ENCODE measurements around the gene GSTP1.
"Not testable (repeated sequence)": the region's sequence is repeated elsewhere in the genome, so short reads cannot be mapped to it uniquely, and the experiment has no call there.

Gene GSTP1

GRCh38 chr11:67613960-67614715 is 30.5 kb downstream of the GSTP1 start:
- Histone ChIP-seq H3K4me3 (peak overlapping the region; percentile 73), H3K9me3 (ENCODE audit: low read depth, low read length) (no peaks in the 10 kb centered on the region), H3K9ac (ENCODE audit: insufficient read length) (peak overlapping the region; percentile 55), H3K27ac (peak overlapping the region; percentile 54; the same call in 1 of the 2 replicates), H3K36me3 (ENCODE audit: insufficient read depth, low read length) (peaks cover 24% of the 10 kb centered on the region; the same call in 1 of the 2 replicates)
- TF ChIP-seq POLR2AphosphoS5 (IDR thresholded peaks at IDR 0.05; ENCODE audit: borderline replicate concordance, low read depth, low read length) (peak; percentile 54; the same call in 1 of the 2 replicates), FOXP2 (optimal IDR thresholded peaks at IDR 0.05; ENCODE audit: control extremely low read depth, extremely low read length, insufficient read depth) (no peak)
- no peak for DNase-seq (ENCODE audit: low read depth, low spot score)

GRCh38 chr11:67614730-67615714 is 31.4 kb downstream of the GSTP1 start:
- TF ChIP-seq FOXP2 (optimal IDR thresholded peaks at IDR 0.05; ENCODE audit: control extremely low read depth, extremely low read length, insufficient read depth) (no peak), EZH2 (IDR thresholded peaks at IDR 0.05) (no peak), POLR2AphosphoS5 (IDR thresholded peaks at IDR 0.05; ENCODE audit: borderline replicate concordance, low read depth, low read length) (no peak)
- H3K27ac ChIP-seq: no peak overlapping the region
- no peak overlapping the region for H3K9ac ChIP-seq (ENCODE audit: insufficient read length)
- DNase-seq (ENCODE audit: low read depth, low spot score): no peak
- no peaks in the 10 kb centered on the region for H3K9me3 ChIP-seq (ENCODE audit: low read depth, low read length)
- H3K36me3 ChIP-seq (ENCODE audit: insufficient read depth, low read length): peaks cover 19% of the 10 kb centered on the region; the same call in 1 of the 2 replicates
- no peak overlapping the region for H3K4me3 ChIP-seq

GRCh38 chr11:67615728-67616430 is 32.3 kb downstream of the GSTP1 start:
- H3K27ac ChIP-seq: no peak overlapping the region
- H3K9ac ChIP-seq (ENCODE audit: insufficient read length): no peak overlapping the region
- peaks cover 11% of the 10 kb centered on the region; the same call in 1 of the 2 replicates for H3K36me3 ChIP-seq (ENCODE audit: insufficient read depth, low read length)
- H3K9me3 ChIP-seq (ENCODE audit: low read depth, low read length): no peaks in the 10 kb centered on the region
- no peak overlapping the region for H3K4me3 ChIP-seq
- no peak for DNase-seq (ENCODE audit: low read depth, low spot score)
- TF ChIP-seq POLR2AphosphoS5 (IDR thresholded peaks at IDR 0.05; ENCODE audit: borderline replicate concordance, low read depth, low read length): no peak
- TF ChIP-seq FOXP2 (optimal IDR thresholded peaks at IDR 0.05; ENCODE audit: control extremely low read depth, extremely low read length, insufficient read depth): no peak
- TF ChIP-seq EZH2 (IDR thresholded peaks at IDR 0.05): no peak

DNA sequence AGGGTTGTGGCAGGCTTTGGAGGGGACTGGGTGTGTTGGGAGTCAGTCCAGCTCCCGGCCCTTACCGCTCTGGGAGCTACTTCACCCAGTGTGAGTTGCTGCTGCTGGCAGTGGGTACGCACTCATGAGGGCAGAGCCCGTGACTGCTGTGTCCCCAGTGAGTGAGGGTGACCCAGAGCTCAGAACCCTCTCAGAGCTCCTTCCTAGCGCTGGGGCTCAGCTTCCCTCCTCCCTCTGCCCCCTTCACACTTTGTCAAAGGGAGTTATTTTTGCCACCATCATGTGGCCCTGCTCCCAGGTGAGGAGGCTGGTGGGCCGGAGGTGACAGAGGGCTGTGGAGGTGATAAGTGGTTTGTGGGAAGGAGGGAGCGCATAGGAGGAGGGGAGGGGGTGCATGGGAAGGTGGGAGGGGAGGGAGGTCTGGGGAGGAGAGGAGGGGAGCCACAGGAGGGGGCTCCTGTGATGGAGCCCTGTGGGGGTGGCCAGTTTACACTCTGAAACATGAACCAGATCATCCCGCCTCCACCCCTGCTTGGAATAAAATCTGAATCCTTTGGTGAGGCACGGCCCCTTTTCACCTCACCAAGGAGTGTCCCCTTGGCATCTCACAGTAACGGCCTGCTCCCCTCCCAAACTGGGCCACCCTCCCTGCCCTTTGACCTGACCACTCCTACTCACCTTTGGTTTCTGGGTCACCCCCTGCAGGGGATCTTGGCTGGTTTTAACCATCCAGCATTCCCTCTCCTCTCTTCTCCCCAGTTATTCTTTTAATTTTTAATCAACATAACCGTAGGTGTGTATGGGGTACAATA is 33.0 kb downstream of the GSTP1 start:
- Histone ChIP-seq H3K9ac (ENCODE audit: insufficient read length) (no peak overlapping the region), H3K9me3 (ENCODE audit: low read depth, low read length) (no peaks in the 10 kb centered on the region), H3K36me3 (ENCODE audit: insufficient read depth, low read length) (peaks cover 3% of the 10 kb centered on the region; the same call in 1 of the 2 replicates), H3K27ac (no peak overlapping the region), H3K4me3 (no peak overlapping the region)
- DNase-seq (ENCODE audit: low read depth, low spot score): no peak
- TF ChIP-seq POLR2AphosphoS5 (IDR thresholded peaks at IDR 0.05; ENCODE audit: borderline replicate concordance, low read depth, low read length): no peak
- no peak for TF ChIP-seq EZH2 (IDR thresholded peaks at IDR 0.05)
- TF ChIP-seq FOXP2 (optimal IDR thresholded peaks at IDR 0.05; ENCODE audit: control extremely low read depth, extremely low read length, insufficient read depth): no peak

DNA sequence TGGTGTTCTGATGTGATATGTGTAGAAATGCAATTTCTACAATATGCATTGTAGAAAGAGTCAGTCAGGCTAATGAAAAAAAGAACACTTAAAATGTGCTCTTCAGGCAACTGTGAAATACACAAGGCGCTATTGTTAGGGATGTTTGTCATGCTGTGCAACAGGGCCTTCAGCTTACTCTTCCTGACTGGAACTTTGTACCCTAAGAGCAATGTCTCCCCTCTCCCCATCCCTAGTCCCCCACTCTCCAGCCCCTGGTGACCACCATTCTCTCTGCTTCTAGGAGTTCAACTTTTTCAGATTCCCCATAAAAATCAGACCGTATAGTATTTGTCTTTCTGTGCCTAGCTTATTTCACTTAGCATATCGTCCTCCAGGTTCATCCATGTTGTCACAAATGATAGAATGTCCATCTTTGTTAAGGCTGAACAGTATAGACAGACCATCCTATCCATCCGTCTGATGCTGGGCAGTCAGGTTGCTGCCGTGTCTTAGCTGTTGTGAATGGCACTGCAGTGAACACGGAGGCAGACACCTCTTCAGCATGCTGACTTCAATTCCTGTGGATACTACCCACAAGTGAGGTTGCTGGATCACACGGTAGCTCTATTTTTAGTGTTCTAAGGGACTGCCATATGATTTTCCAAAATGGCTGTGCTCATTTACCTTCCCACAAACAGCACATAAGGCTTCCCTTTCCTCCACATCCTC is 33.8 kb downstream of the GSTP1 start:
- no peak overlapping the region for H3K27ac ChIP-seq

DNA sequence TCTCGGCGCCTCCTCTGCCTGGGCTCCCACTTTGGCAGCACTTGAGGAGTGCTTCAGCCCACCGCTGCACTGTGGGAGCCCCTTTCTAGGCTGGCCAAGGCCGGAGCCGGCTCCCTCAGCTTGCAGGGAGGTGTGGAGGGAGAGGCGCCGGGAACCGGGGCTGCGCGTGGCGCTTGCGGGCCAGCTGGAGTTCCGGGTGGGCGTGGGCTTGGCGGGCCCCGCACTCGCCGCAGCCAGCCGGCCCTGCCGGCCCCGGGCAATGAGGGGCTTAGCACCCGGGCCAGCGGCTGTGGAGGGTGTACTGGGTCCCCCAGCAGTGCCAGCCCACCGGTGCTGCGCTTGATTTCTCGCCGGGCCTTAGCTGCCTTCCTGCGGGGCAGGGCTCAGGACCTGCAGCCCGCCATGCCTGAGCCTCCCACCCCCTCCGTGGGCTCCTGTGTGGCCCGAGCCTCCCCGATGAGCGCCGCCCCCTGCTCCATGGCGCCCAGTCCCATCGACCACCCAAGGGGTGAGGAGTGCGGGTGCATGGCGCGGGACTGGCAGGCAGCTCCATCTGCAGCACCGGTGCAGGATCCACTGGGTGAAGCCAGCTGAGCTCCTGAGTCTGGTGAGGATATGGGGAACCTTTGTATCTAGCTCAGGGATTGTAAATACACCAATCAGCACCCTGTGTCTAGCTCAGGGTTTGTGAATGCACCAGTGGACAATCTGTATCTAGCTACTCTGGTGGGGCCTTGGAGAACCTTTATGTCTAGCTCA is 35.5 kb downstream of the GSTP1 start:
- not testable (repeated sequence) for H3K9ac ChIP-seq (ENCODE audit: insufficient read length); H3K4me3 ChIP-seq; DNase-seq (ENCODE audit: low read depth, low spot score); H3K27ac ChIP-seq; H3K36me3 ChIP-seq (ENCODE audit: insufficient read depth, low read length); H3K9me3 ChIP-seq (ENCODE audit: low read depth, low read length)

More for the DNA sequence above, 33.8 kb downstream of the GSTP1 start:
- H3K36me3 ChIP-seq (ENCODE audit: insufficient read depth, low read length): no peaks in the 10 kb centered on the region; the same call in 1 of the 2 replicates
- no peak for DNase-seq (ENCODE audit: low read depth, low spot score)
- TF ChIP-seq FOXP2 (optimal IDR thresholded peaks at IDR 0.05; ENCODE audit: control extremely low read depth, extremely low read length, insufficient read depth) (no peak), EZH2 (IDR thresholded peaks at IDR 0.05) (no peak), POLR2AphosphoS5 (IDR thresholded peaks at IDR 0.05; ENCODE audit: borderline replicate concordance, low read depth, low read length) (no peak)
- H3K4me3 ChIP-seq: no peak overlapping the region
- no peak overlapping the region for H3K9ac ChIP-seq (ENCODE audit: insufficient read length)
- no peaks in the 10 kb centered on the region for H3K9me3 ChIP-seq (ENCODE audit: low read depth, low read length)

DNA sequence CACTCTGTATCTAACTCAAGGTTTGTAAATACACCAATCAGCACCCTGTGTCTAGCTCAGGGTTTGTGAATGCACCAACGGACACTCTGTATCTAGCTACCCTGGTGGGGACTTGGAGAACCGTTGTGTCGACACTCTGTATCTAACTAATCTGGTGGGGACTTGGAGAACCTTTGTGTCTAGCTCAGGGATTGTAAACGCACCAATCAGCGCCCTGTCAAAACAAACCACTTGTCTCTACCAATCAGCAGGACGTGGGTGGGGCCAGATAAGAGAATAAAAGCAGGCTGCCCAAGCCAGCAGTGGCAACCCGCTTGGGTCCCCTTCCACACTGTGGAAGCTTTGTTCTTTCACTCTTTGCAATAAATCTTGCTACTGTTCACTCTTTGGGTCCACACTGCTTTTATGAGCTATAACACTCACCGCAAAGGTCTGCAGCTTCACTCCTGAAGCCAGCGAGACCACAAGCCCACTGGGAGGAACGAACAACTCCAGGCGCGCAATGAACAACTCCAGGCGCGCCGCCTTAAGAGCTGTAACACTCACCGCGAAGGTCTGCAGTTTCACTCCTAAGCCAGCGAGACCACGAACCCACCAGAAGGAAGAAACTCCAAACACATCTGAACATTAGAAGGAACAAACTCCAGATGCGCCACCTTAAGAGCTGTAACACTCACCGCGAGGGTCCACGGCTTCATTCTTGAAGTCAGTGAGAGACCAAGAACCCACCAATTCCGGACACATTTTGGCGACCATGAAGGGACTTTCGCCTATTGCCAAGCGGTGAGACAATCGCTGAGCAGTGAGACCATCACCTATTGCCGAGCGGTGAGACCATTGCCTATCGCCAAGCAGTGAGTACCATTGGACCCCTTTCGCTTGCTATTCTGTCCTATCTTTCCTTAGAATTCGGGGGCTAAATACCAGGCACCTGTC is 36.3 kb downstream of the GSTP1 start:
- not testable (repeated sequence) for H3K4me3 ChIP-seq; H3K9me3 ChIP-seq (ENCODE audit: low read depth, low read length); DNase-seq (ENCODE audit: low read depth, low spot score); H3K36me3 ChIP-seq (ENCODE audit: insufficient read depth, low read length); H3K27ac ChIP-seq; H3K9ac ChIP-seq (ENCODE audit: insufficient read length)

DNA sequence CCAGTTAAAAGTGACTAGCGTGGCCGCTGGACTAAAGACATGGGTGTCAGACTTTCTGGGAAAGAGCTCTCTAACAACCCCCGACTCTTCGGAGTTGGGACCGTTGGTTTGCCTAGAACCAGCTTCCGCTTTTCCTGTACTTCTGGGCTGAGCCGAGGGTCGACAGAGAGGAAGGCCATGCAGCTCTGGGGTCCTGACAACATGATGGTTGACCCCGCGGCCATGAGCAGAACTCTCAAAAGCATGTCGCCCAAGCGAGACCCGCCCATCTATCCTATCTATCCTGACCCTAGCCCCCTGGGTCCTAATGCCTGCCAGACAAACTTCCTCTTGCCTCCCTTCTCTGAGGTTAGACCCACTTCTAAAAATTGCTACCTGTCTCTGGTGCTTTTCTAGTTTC is 37.0 kb downstream of the GSTP1 start:
- H3K27ac ChIP-seq: not testable (repeated sequence)

GRCh38 chr11:67621928-67622327 is 38.3 kb downstream of the GSTP1 start:
- not testable (repeated sequence) for H3K27ac ChIP-seq; H3K4me3 ChIP-seq; DNase-seq (ENCODE audit: low read depth, low spot score); H3K36me3 ChIP-seq (ENCODE audit: insufficient read depth, low read length); H3K9ac ChIP-seq (ENCODE audit: insufficient read length); H3K9me3 ChIP-seq (ENCODE audit: low read depth, low read length)

More for the DNA sequence above, 37.0 kb downstream of the GSTP1 start:
- not testable (repeated sequence) for H3K9ac ChIP-seq (ENCODE audit: insufficient read length); DNase-seq (ENCODE audit: low read depth, low spot score); H3K4me3 ChIP-seq; H3K9me3 ChIP-seq (ENCODE audit: low read depth, low read length); H3K36me3 ChIP-seq (ENCODE audit: insufficient read depth, low read length)
